ENCODE results near the gene DNAJC17.

The DNAJC17 gene

DNA sequence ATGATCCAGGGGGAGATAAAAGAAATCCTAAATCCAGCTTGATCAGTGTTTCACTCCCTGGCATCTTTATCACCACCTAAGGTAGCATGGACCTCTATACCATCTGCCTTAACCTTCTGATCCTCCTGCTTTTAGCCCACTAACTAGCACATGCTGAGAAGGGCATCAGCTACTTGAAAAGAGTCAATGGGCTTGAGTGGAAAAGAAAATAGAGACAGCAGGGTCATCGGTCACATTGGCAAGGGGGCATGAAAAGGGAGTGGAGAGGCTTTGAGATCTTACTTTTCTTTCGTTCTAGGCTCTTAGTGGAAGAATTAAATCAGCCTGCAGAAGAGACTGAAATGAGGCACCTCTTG, 623 bp downstream of the DNAJC17 start:
- no peak overlapping the region for H2BK15ac ChIP-seq (replicated peaks; ENCODE audit: low read depth)
- H3K9ac ChIP-seq (ENCODE audit: low read length), result peak overlapping the region; percentile 84
- no peaks in the 10 kb centered on the region for H3K79me2 ChIP-seq (ENCODE audit: control insufficient read depth, insufficient read depth, low read length)
- no peak overlapping the region for H4K5ac ChIP-seq (ENCODE audit: low read length)
- H3K79me1 ChIP-seq (ENCODE audit: low read length), result no peaks in the 10 kb centered on the region
- no peak overlapping the region for H4K8ac ChIP-seq (ENCODE audit: low read depth, low read length)
- H3K27ac ChIP-seq (ENCODE audit: low read depth, low read length), result no peak overlapping the region
- DNase-seq, result no peak
- H2BK120ac ChIP-seq (ENCODE audit: low read depth, low read length), result no peak overlapping the region
- H2BK5ac ChIP-seq (ENCODE audit: low read length), result no peak overlapping the region
- no peak overlapping the region for H3K4me3 ChIP-seq (ENCODE audit: low read length)
- peak overlapping the region; percentile 27 for H3K4me2 ChIP-seq (ENCODE audit: low read length)
- H2AK5ac ChIP-seq (ENCODE audit: low read length), result no peak overlapping the region
- H3K27me3 ChIP-seq (ENCODE audit: insufficient read depth, low read length, poor library complexity), result no peaks in the 10 kb centered on the region
- H3K23ac ChIP-seq (ENCODE audit: low read length), result no peak overlapping the region
- WGBS (ENCODE audit: extremely low coverage, insufficient coverage, low lambda C conversion rate), result no CpG with 5 or more reads among the region's 2 CpGs
- no peak overlapping the region for H3K4ac ChIP-seq (ENCODE audit: low read depth, low read length)
- no peaks in the 10 kb centered on the region for H3K36me3 ChIP-seq (ENCODE audit: control insufficient read depth, insufficient read depth, low read length)
- peak overlapping the region; percentile 98 for H3K56ac ChIP-seq (ENCODE audit: low read length)
- H3K4me1 ChIP-seq (ENCODE audit: control insufficient read depth, low read depth, low read length), result no peaks in the 10 kb centered on the region
- H3K18ac ChIP-seq (ENCODE audit: low read length), result no peak overlapping the region

- no peak overlapping the region for H3K23ac ChIP-seq (ENCODE audit: low read length)
- no peak overlapping the region for H3K9ac ChIP-seq (ENCODE audit: low read length)
- no peak overlapping the region for H4K8ac ChIP-seq (ENCODE audit: low read depth, low read length)
- H3K4me3 ChIP-seq (ENCODE audit: low read length), result no peak overlapping the region
- no peak overlapping the region for H3K18ac ChIP-seq (ENCODE audit: low read length)
- no peak overlapping the region for H3K4me2 ChIP-seq (ENCODE audit: low read length)
- no CpG with 5 or more reads among the region's 1 CpG for WGBS (ENCODE audit: extremely low coverage, insufficient coverage, low lambda C conversion rate)
- DNase-seq, result no peak
- no peak overlapping the region for H2BK5ac ChIP-seq (ENCODE audit: low read length)
- H3K56ac ChIP-seq (ENCODE audit: low read length), result no peak overlapping the region
- H2BK15ac ChIP-seq (replicated peaks; ENCODE audit: low read depth), result no peak overlapping the region
- H2BK120ac ChIP-seq (ENCODE audit: low read depth, low read length), result no peak overlapping the region
- no peaks in the 10 kb centered on the region for H3K79me2 ChIP-seq (ENCODE audit: control insufficient read depth, insufficient read depth, low read length)
- H2AK5ac ChIP-seq (ENCODE audit: low read length), result no peak overlapping the region
- H4K5ac ChIP-seq (ENCODE audit: low read length), result no peak overlapping the region
- peaks cover 3% of the 10 kb centered on the region for H3K4me1 ChIP-seq (ENCODE audit: control insufficient read depth, low read depth, low read length)
- H3K27me3 ChIP-seq (ENCODE audit: insufficient read depth, low read length, poor library complexity), result no peaks in the 10 kb centered on the region
- no peak overlapping the region for H3K4ac ChIP-seq (ENCODE audit: low read depth, low read length)
- no peak overlapping the region for H3K27ac ChIP-seq (ENCODE audit: low read depth, low read length)
- H3K79me1 ChIP-seq (ENCODE audit: low read length), result no peaks in the 10 kb centered on the region
- no peaks in the 10 kb centered on the region for H3K36me3 ChIP-seq (ENCODE audit: control insufficient read depth, insufficient read depth, low read length)
Measured at GRCh38 chr15:40803688-40804087, 3.6 kb downstream of the DNAJC17 start.

GRCh38 chr15:40803076-40803475, 4.2 kb downstream of the DNAJC17 start:
- H3K18ac ChIP-seq (ENCODE audit: low read length), result no peak overlapping the region
- no peak overlapping the region for H4K5ac ChIP-seq (ENCODE audit: low read length)
- DNase-seq, result no peak
- no peak overlapping the region for H3K4ac ChIP-seq (ENCODE audit: low read depth, low read length)
- no peaks in the 10 kb centered on the region for H3K79me1 ChIP-seq (ENCODE audit: low read length)
- H3K27ac ChIP-seq (ENCODE audit: low read depth, low read length), result no peak overlapping the region
- no peak overlapping the region for H3K9ac ChIP-seq (ENCODE audit: low read length)
- no peak overlapping the region for H4K8ac ChIP-seq (ENCODE audit: low read depth, low read length)
- H3K4me3 ChIP-seq (ENCODE audit: low read length), result no peak overlapping the region
- peaks cover 4% of the 10 kb centered on the region for H3K4me1 ChIP-seq (ENCODE audit: control insufficient read depth, low read depth, low read length)
- no peak overlapping the region for H2AK5ac ChIP-seq (ENCODE audit: low read length)
- H3K56ac ChIP-seq (ENCODE audit: low read length), result no peak overlapping the region
- no peak overlapping the region for H3K23ac ChIP-seq (ENCODE audit: low read length)
- no peaks in the 10 kb centered on the region for H3K27me3 ChIP-seq (ENCODE audit: insufficient read depth, low read length, poor library complexity)
- no CpG with 5 or more reads among the region's 2 CpGs for WGBS (ENCODE audit: extremely low coverage, insufficient coverage, low lambda C conversion rate)
- no peaks in the 10 kb centered on the region for H3K36me3 ChIP-seq (ENCODE audit: control insufficient read depth, insufficient read depth, low read length)
- no peak overlapping the region for H2BK15ac ChIP-seq (replicated peaks; ENCODE audit: low read depth)
- no peaks in the 10 kb centered on the region for H3K79me2 ChIP-seq (ENCODE audit: control insufficient read depth, insufficient read depth, low read length)
- no peak overlapping the region for H2BK120ac ChIP-seq (ENCODE audit: low read depth, low read length)
- H2BK5ac ChIP-seq (ENCODE audit: low read length), result no peak overlapping the region
- no peak overlapping the region for H3K4me2 ChIP-seq (ENCODE audit: low read length)

DNA sequence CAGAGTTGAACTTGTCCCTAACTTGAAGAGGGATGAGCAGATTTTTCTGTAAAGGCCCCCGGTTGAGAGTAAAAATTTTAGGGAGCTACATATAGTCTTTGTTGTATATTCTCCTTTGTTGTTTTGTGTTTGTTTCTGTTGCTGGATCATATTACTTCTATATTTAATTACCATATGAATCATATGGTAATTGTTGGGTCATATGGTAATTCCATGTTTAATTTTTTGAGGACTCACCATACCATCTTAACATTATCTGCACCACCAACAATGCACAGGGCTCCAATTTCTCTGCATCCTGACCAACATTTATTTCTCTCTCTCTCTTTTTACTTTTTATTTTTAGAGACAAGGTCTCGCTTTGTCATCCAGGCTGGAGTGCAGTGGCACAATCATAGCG, 7.8 kb downstream of the DNAJC17 start:
- Histone ChIP-seq H2AK5ac (ENCODE audit: low read length) (no peak overlapping the region), H3K27me3 (ENCODE audit: insufficient read depth, low read length, poor library complexity) (no peaks in the 10 kb centered on the region), H3K27ac (ENCODE audit: low read depth, low read length) (no peak overlapping the region), H3K36me3 (ENCODE audit: control insufficient read depth, insufficient read depth, low read length) (no peaks in the 10 kb centered on the region), H4K5ac (ENCODE audit: low read length) (no peak overlapping the region), H3K23ac (ENCODE audit: low read length) (no peak overlapping the region), H4K8ac (ENCODE audit: low read depth, low read length) (no peak overlapping the region), H3K18ac (ENCODE audit: low read length) (no peak overlapping the region), H3K4me2 (ENCODE audit: low read length) (no peak overlapping the region), H3K4me1 (ENCODE audit: control insufficient read depth, low read depth, low read length) (peaks cover 4% of the 10 kb centered on the region), H2BK120ac (ENCODE audit: low read depth, low read length) (no peak overlapping the region), H3K4me3 (ENCODE audit: low read length) (no peak overlapping the region), H3K4ac (ENCODE audit: low read depth, low read length) (no peak overlapping the region), H2BK5ac (ENCODE audit: low read length) (no peak overlapping the region), H2BK15ac (replicated peaks; ENCODE audit: low read depth) (no peak overlapping the region), H3K79me2 (ENCODE audit: control insufficient read depth, insufficient read depth, low read length) (no peaks in the 10 kb centered on the region), H3K79me1 (ENCODE audit: low read length) (no peaks in the 10 kb centered on the region), H3K9ac (ENCODE audit: low read length) (no peak overlapping the region), H3K56ac (ENCODE audit: low read length) (no peak overlapping the region)
- WGBS (ENCODE audit: extremely low coverage, insufficient coverage, low lambda C conversion rate), result no CpG with 5 or more reads among the region's 3 CpGs
- no peak for DNase-seq

DNA sequence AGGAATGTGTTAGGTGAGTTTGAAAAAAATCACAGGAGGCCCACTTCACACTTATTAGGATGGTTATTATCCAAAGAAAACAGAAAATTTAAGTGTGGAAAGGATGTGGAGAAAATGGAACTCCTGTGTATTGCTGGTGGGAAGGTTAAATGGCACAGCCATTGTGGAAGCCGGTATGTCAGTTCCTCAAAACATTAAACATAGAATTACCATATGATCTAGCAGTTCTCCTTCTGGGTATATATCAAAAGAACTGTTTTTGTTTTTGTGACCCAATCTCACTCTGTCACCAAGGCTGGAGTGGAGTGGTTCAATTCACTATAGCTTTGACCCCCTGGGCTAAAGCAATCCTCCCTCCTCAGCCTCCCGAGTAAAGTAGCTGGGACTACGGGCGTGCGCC, 10.8 kb downstream of the DNAJC17 start:
- Histone ChIP-seq H3K4me2 (ENCODE audit: low read length) (no peak overlapping the region), H2BK15ac (replicated peaks; ENCODE audit: low read depth) (no peak overlapping the region), H3K4me3 (ENCODE audit: low read length) (no peak overlapping the region), H3K27me3 (ENCODE audit: insufficient read depth, low read length, poor library complexity) (no peaks in the 10 kb centered on the region), H3K79me1 (ENCODE audit: low read length) (peaks cover 5% of the 10 kb centered on the region), H2BK5ac (ENCODE audit: low read length) (no peak overlapping the region), H3K18ac (ENCODE audit: low read length) (no peak overlapping the region), H3K23ac (ENCODE audit: low read length) (no peak overlapping the region), H3K27ac (ENCODE audit: low read depth, low read length) (no peak overlapping the region), H3K9ac (ENCODE audit: low read length) (no peak overlapping the region), H3K4me1 (ENCODE audit: control insufficient read depth, low read depth, low read length) (peaks cover 4% of the 10 kb centered on the region), H3K36me3 (ENCODE audit: control insufficient read depth, insufficient read depth, low read length) (no peaks in the 10 kb centered on the region), H3K79me2 (ENCODE audit: control insufficient read depth, insufficient read depth, low read length) (peaks cover 2% of the 10 kb centered on the region), H4K8ac (ENCODE audit: low read depth, low read length) (no peak overlapping the region), H2BK120ac (ENCODE audit: low read depth, low read length) (no peak overlapping the region), H3K56ac (ENCODE audit: low read length) (no peak overlapping the region), H3K4ac (ENCODE audit: low read depth, low read length) (no peak overlapping the region), H4K5ac (ENCODE audit: low read length) (no peak overlapping the region), H2AK5ac (ENCODE audit: low read length) (no peak overlapping the region)
- DNase-seq, result no peak
- WGBS (ENCODE audit: extremely low coverage, insufficient coverage, low lambda C conversion rate), result no CpG with 5 or more reads among the region's 5 CpGs

- no peak for DNase-seq
- Histone ChIP-seq H2BK5ac (ENCODE audit: low read length) (no peak overlapping the region), H2BK15ac (replicated peaks; ENCODE audit: low read depth) (no peak overlapping the region), H3K4me3 (ENCODE audit: low read length) (no peak overlapping the region), H3K27me3 (ENCODE audit: insufficient read depth, low read length, poor library complexity) (no peaks in the 10 kb centered on the region), H4K8ac (ENCODE audit: low read depth, low read length) (no peak overlapping the region), H3K18ac (ENCODE audit: low read length) (no peak overlapping the region), H3K4me1 (ENCODE audit: control insufficient read depth, low read depth, low read length) (peaks cover 4% of the 10 kb centered on the region), H3K23ac (ENCODE audit: low read length) (no peak overlapping the region), H2AK5ac (ENCODE audit: low read length) (no peak overlapping the region), H3K79me1 (ENCODE audit: low read length) (peaks cover 5% of the 10 kb centered on the region), H3K4me2 (ENCODE audit: low read length) (no peak overlapping the region), H4K5ac (ENCODE audit: low read length) (no peak overlapping the region), H3K9ac (ENCODE audit: low read length) (no peak overlapping the region), H3K79me2 (ENCODE audit: control insufficient read depth, insufficient read depth, low read length) (peaks cover 2% of the 10 kb centered on the region), H3K27ac (ENCODE audit: low read depth, low read length) (no peak overlapping the region), H3K36me3 (ENCODE audit: control insufficient read depth, insufficient read depth, low read length) (no peaks in the 10 kb centered on the region), H3K56ac (ENCODE audit: low read length) (no peak overlapping the region), H2BK120ac (ENCODE audit: low read depth, low read length) (no peak overlapping the region), H3K4ac (ENCODE audit: low read depth, low read length) (no peak overlapping the region)
- WGBS (ENCODE audit: extremely low coverage, insufficient coverage, low lambda C conversion rate), result no CpG with 5 or more reads among the region's 2 CpGs
Measured at GRCh38 chr15:40796041-40796440, 11.2 kb downstream of the DNAJC17 start.

Measured in mesendoderm (in vitro differentiated cells).